Neural progenitor cell (in vitro differentiated cells): ENCODE results near the gene PTCD2.

Experiments used
- EZH2 ChIP-seq: fragments of 200-600 bp; sonication (generic); IDR thresholded peaks from 2 replicates; pipeline ENCODE4 v1.6.1; 2017; ENCODE audit warnings: antibody characterized with exemption, mild to moderate bottlenecking, moderate library complexity
- TF ChIP-seq, protein P1 (sequence below): fragments of 200-600 bp; sonication (generic); IDR thresholded peaks from 2 replicates; pipeline ENCODE4 v1.5.1; 2017; ENCODE audit warnings: antibody characterized with exemption, mild to moderate bottlenecking

DNA sequence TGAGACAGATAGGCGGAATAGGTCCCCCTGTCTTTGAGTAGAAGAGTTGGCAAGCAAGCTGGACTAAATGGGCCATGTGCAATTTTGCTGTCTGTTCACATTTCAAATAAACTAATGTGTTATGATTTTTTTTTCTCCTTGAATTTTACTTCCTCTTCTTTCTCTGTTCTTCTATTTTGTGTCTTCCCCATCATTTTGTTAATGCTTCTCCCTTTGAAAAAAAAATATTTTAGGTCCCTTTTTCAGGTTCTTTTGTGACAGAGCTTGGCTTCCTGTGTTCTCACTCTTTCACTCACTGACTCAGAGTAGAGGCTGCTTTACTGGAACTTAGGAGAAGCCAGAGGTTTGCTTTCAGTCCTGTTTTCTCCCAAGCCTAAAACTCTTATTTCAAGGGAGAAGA is 48.1 kb downstream of the PTCD2 start:
- TF ChIP-seq, protein P1, sequence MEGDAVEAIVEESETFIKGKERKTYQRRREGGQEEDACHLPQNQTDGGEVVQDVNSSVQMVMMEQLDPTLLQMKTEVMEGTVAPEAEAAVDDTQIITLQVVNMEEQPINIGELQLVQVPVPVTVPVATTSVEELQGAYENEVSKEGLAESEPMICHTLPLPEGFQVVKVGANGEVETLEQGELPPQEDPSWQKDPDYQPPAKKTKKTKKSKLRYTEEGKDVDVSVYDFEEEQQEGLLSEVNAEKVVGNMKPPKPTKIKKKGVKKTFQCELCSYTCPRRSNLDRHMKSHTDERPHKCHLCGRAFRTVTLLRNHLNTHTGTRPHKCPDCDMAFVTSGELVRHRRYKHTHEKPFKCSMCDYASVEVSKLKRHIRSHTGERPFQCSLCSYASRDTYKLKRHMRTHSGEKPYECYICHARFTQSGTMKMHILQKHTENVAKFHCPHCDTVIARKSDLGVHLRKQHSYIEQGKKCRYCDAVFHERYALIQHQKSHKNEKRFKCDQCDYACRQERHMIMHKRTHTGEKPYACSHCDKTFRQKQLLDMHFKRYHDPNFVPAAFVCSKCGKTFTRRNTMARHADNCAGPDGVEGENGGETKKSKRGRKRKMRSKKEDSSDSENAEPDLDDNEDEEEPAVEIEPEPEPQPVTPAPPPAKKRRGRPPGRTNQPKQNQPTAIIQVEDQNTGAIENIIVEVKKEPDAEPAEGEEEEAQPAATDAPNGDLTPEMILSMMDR: no peak
- no peak for TF ChIP-seq EZH2
